GM12878 (cell line): ENCODE measurements around the gene COQ8B. TPM values are rescaled to one million over a fixed set of nuclear protein-coding genes. Genes with fewer than 3 reads are reported as not detected.

Experiments
- ATAC-seq: fragments of 200-7000 bp; cut with Tn5 transposase; 3 replicates; pipeline ENCODE4 v1.9.1; 2020; ENCODE audit warnings: mild to moderate bottlenecking, moderate library complexity
- BruUV-seq: library from RNA; stranded (reverse); fragments of 400-500 nt; replicated peaks from 2 replicates; lab custom pipeline; 2021; lab: Mats Ljungman, UMichigan
- CTCF ChIA-PET: fragments of 300-600 bp; sonication (Branson Sonifier 250); formaldehyde crosslinking; extraction: SDS; loops from one replicate; lab custom pipeline; 2021; ENCODE audit warnings: inconsistent platforms; lab: Yijun Ruan, JAX
- POLR2A ChIA-PET: fragments of 350-600 bp; formaldehyde crosslinking; extraction: SDS; loops from one replicate; lab custom pipeline; 2021; ENCODE audit warnings: inconsistent platforms; lab: Charles Lee
- RAD21 ChIA-PET: fragments of 300-600 bp; sonication (Branson Sonifier 250); formaldehyde crosslinking; loops from one replicate; lab custom pipeline; 2023; ENCODE audit warnings: antibody characterized with exemption; ENCODE audit not compliant: unreplicated experiment; lab: Charles Lee
- SMC1A ChIA-PET: fragments of 300-600 bp; sonication (Branson Sonifier 250); formaldehyde crosslinking; loops from one replicate; lab custom pipeline; 2023; ENCODE audit not compliant: unreplicated experiment, uncharacterized antibody; lab: Charles Lee
- DNase-seq: peaks from one replicate; pipeline ENCODE4 v3.0.0-alpha.2; 2011; ENCODE audit warnings: low read depth, low spot score
- FAIRE-seq: peaks from 3 replicates; lab custom pipeline; 2011; peaks lifted over from hg19 to GRCh38; lab: Jason Lieb, UNC
- H2AFZ ChIP-seq: 2 replicates; pipeline ENCODE4 v1.6.0; 2011; ENCODE audit warnings: low read depth, low read length, control low read depth; ENCODE audit not compliant: control insufficient read depth
- H3K27ac ChIP-seq: 2 replicates; pipeline ENCODE4 v1.5.1; 2011; ENCODE audit warnings: control low read depth; ENCODE audit not compliant: control insufficient read depth, insufficient read depth
- H3K27me3 ChIP-seq, 2 experiments: replicated peaks in 1 of 2; 2 replicates each; pipeline versions ENCODE4 v1.6.0 to v1.6.1; 2011; ENCODE audit warnings: low read length in 1 of 2; ENCODE audit not compliant: control insufficient read depth in 2 of 2, insufficient read depth in 2 of 2
- H3K36me3 ChIP-seq, 2 experiments: 2 replicates each; pipeline ENCODE4 v1.5.1; 2011; ENCODE audit warnings: low read length in 1 of 2; ENCODE audit not compliant: control insufficient read depth in 2 of 2, insufficient read depth in 2 of 2
- H3K4me1 ChIP-seq: 2 replicates; pipeline ENCODE4 v1.6.1; 2011; ENCODE audit warnings: mild to moderate bottlenecking, low read length, moderate library complexity, mixed read lengths; ENCODE audit not compliant: control insufficient read depth, insufficient read depth
- H3K4me2 ChIP-seq: 2 replicates; pipeline ENCODE4 v1.6.0; 2011; ENCODE audit warnings: control low read depth; ENCODE audit not compliant: control insufficient read depth, insufficient read depth
- H3K4me3 ChIP-seq: fragments of 200-600 bp; sonication (generic); 2 replicates; pipeline ENCODE4 v1.5.1; 2016
- H3K79me2 ChIP-seq: 2 replicates; pipeline ENCODE4 v1.6.0; 2011; ENCODE audit warnings: low read length; ENCODE audit not compliant: control insufficient read depth, insufficient read depth
- H3K9ac ChIP-seq: 2 replicates; pipeline ENCODE4 v1.8.0; 2011; ENCODE audit warnings: low read length, control low read depth, mixed read lengths; ENCODE audit not compliant: control insufficient read depth, insufficient read depth
- H3K9me3 ChIP-seq: replicated peaks from 3 replicates; pipeline ENCODE4 v1.5.1; 2011; ENCODE audit warnings: mild to moderate bottlenecking, low read length; ENCODE audit not compliant: control insufficient read depth, insufficient read depth
- H4K20me1 ChIP-seq: 2 replicates; pipeline ENCODE4 v1.6.0; 2011; ENCODE audit not compliant: control insufficient read depth, insufficient read depth
- DPF2 ChIP-seq: fragments of 450-650 bp; IDR thresholded peaks from 2 replicates; pipeline ENCODE4 v1.6.1; 2017; ENCODE audit warnings: mild to moderate bottlenecking
- ESRRA ChIP-seq: IDR thresholded peaks from 2 replicates; pipeline ENCODE4 v1.6.1; 2012; ENCODE audit warnings: mild to moderate bottlenecking, low read length, improper control_type of control experiment
- FOXM1 ChIP-seq: IDR thresholded peaks from 2 replicates; pipeline ENCODE4 v1.6.1; 2012; ENCODE audit warnings: low read depth, mild to moderate bottlenecking, inconsistent platforms, low read length, moderate library complexity
- MXI1 ChIP-seq: fragments of 150-350 bp; IDR thresholded peaks from 2 replicates; pipeline ENCODE4 v1.6.1; 2011; ENCODE audit warnings: low read depth, mild to moderate bottlenecking, inconsistent platforms, low read length, improper control_type of control experiment
- RFX5 ChIP-seq: IDR thresholded peaks from 2 replicates; pipeline ENCODE4 v1.6.1; 2011; ENCODE audit warnings: low read depth, low read length, improper control_type of control experiment
- ZBED1 ChIP-seq: IDR thresholded peaks from 2 replicates; pipeline ENCODE4 v1.6.1; 2016; ENCODE audit warnings: borderline replicate concordance
- ZZZ3 ChIP-seq: IDR thresholded peaks from 2 replicates; pipeline ENCODE4 v1.6.1; 2011; ENCODE audit warnings: low read depth; ENCODE audit not compliant: control insufficient read depth, insufficient read length
- WGBS: methylation state at CpG from one replicate; pipeline ENCODE4 v1.1.6; 2016; ENCODE audit warnings: low lambda C conversion rate; ENCODE audit not compliant: insufficient replicate concordance, insufficient coverage; ENCODE audit errors: missing lambda C conversion rate; 5-methylcytosine and 5-hydroxymethylcytosine counted together
- in situ Hi-C: fragments of 300-500 bp; cut with MboI; formaldehyde crosslinking; loops from 9 replicates; pipeline ENCODE4 v1.14.3; 2018; ENCODE audit warnings: mixed read lengths
- intact Hi-C: fragments of 100-400 bp; cut with micrococcal nuclease; formaldehyde crosslinking; loops from one replicate; pipeline ENCODE4 v1.14.2; 2022; ENCODE audit not compliant: unreplicated experiment
- polyA plus RNA-seq, 11 experiments: library from polyadenylated mRNA; depleted of rRNA in 4 of 11; unstranded in 6 of 11; stranded (reverse) in 5 of 11; fragments of >200 nt; fragmentation: Nextera tagmentation in 4 of 11; fragmentation: Illumina TruSeq in 1 of 11; extraction: Ambion mirVana in 4 of 11; extraction: Trizol in 1 of 11; gene quantifications; 1 replicate in 1 of 11; 2 replicates in 10 of 11; pipeline versions ENCODE4 v1.2.1 to v1.2.3, GENCODE V29; 2011 to 2016; ENCODE audit warnings: inconsistent platforms in 2 of 11, missing spikeins in 2 of 11, low read depth in 1 of 11
- total RNA-seq, 4 experiments: library from RNA; depleted of rRNA in 3 of 4; stranded (reverse); fragments of >200 nt in 3 of 4; fragmentation: Illumina TruSeq in 1 of 4; extraction: Trizol in 1 of 4; gene quantifications; 2 replicates each; pipeline versions ENCODE4 v1.2.1 to v1.2.3, GENCODE V29; 2013 to 2021
- TF ChIP-seq, protein P1 (sequence below): fragments of 450-650 bp; IDR thresholded peaks from 2 replicates; pipeline ENCODE4 v1.6.1; 2016; ENCODE audit warnings: mild to moderate bottlenecking
- TF ChIP-seq, protein P2 (sequence below): IDR thresholded peaks from 2 replicates; pipeline ENCODE4 v1.6.1; 2012; ENCODE audit warnings: low read depth, low read length, improper control_type of control experiment
- TF ChIP-seq, protein P3 (sequence below): fragments of 450-650 bp; IDR thresholded peaks from 2 replicates; pipeline ENCODE4 v1.6.1; 2017; ENCODE audit warnings: mild to moderate bottlenecking
- TF ChIP-seq, protein P4 (sequence below): fragments of 450-650 bp; IDR thresholded peaks from 2 replicates; pipeline ENCODE4 v1.6.1; 2014; ENCODE audit warnings: mild to moderate bottlenecking
- TF ChIP-seq, protein P5 (sequence below): fragments of 450-650 bp; IDR thresholded peaks from 2 replicates; pipeline ENCODE4 v1.6.1; 2018; ENCODE audit warnings: borderline replicate concordance, mild to moderate bottlenecking; ENCODE audit not compliant: partially characterized antibody

Gene COQ8B
- total and polyA plus RNA-seq, 10 of the 15 experiments (the other 5 are each of a cell fraction or from before 2014, with no cell fraction given): 0.39 to 37.1 (median 16.8) TPM

DNA sequence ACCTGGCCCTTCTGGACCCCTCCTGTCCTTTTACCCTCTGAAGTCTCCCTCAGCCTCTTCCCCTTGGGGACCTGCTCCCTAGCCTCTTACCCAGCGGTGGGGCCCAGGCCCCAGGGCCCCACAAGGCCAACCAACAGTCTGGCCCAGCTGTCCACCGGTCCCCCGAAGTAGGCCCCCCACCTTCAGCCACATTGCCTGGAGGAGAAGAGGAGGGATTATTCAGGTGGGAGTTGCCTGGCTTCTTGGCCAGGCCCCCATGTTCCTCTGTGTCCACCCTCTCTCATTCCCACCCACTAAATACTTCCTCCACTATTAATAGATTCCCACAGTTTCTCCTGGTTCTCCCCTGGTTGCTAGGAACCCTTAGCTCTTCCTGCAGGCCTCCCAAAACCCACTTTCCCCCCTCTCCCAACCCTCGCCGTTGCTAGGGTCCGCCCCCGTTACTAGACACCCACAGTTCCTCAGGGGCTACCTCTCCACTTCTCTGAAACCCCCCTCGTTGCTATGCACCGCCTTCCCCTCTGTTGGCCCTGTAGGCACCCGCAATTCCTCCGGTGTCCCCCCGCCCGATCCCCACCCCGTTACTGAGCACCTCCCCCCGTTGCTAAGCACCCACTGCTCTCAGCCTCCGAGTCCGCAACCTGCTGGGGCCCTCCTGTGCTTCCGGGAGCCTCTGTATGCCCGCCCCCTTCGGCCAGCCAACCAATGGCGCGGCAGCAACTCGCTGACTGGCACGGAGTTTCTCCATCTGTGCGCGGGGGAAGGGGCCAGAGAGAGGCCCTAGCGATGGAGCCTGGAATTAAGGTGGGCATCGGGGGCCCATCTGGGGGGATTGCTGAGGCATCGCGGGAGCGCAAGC, 2.0 kb downstream of the COQ8B start (continued):
- TF ChIP-seq, protein P1, sequence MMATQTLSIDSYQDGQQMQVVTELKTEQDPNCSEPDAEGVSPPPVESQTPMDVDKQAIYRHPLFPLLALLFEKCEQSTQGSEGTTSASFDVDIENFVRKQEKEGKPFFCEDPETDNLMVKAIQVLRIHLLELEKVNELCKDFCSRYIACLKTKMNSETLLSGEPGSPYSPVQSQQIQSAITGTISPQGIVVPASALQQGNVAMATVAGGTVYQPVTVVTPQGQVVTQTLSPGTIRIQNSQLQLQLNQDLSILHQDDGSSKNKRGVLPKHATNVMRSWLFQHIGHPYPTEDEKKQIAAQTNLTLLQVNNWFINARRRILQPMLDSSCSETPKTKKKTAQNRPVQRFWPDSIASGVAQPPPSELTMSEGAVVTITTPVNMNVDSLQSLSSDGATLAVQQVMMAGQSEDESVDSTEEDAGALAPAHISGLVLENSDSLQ: peak; percentile 99
- 0 out of 2 replicates have a peak, but pooled peaks have one; percentile 59 for TF ChIP-seq RFX5
- peak; percentile 43; the same call in 1 of the 2 replicates for TF ChIP-seq MXI1

DNA sequence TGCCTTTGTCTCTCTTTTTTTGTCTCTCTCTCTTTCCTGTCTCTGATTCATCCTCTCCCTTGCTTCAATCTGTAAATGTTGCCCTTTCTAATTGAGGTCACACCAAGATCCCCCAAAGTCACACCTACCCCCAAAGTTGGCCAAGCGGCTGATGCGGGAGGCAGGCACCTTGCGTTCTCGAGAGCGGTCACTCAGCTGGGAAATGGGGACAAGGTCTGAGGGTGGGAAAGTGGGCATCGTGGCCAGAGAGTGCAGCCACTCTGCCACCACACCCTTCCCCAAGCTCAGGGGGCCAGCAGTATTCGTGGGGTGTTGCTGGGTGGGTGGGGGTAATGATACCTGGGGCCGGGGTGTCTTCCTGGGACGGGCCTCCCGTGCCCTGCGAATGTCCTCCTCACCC, 2.7 kb downstream of the COQ8B start:
- Histone ChIP-seq H2AFZ (no peak overlapping the region), H3K9me3 (no peaks in the 10 kb centered on the region), H3K27me3 (no peaks in the 10 kb centered on the region), H3K4me3 (no peak overlapping the region), H3K9ac (peak overlapping the region; percentile 76; the same call in 1 of the 2 replicates), H3K27ac (peak overlapping the region; percentile 75), H3K36me3 (peaks cover 2 to 4% of the 10 kb centered on the region in 2 experiments; a peak in 3 of 4 replicates), H3K79me2 (peaks cover 36% of the 10 kb centered on the region), H3K4me1 (peaks cover 8% of the 10 kb centered on the region), H4K20me1 (no peaks in the 10 kb centered on the region), H3K4me2 (peak overlapping the region; percentile 98)
- 80% methylated on average over 11 of the region's 11 CpGs for WGBS
- POLR2A ChIA-PET: interaction anchor here (1.1 to 1.2 kb wide), 2 partner anchors 23 to 64 kb away, joined by 4 to 6 read pairs; partner anchors contain the start of gene NUMBL
- ATAC-seq: no peak
- in situ Hi-C loops: no loop called here
- no TSS peak for BruUV-seq
- no peak for FAIRE-seq
- CTCF ChIA-PET: no interaction called here
- no peak for DNase-seq
- intact Hi-C loops: no loop called here
- SMC1A ChIA-PET: no interaction called here
- RAD21 ChIA-PET: no interaction called here
- no peak for TF ChIP-seq ESRRA
- TF ChIP-seq, protein P2, sequence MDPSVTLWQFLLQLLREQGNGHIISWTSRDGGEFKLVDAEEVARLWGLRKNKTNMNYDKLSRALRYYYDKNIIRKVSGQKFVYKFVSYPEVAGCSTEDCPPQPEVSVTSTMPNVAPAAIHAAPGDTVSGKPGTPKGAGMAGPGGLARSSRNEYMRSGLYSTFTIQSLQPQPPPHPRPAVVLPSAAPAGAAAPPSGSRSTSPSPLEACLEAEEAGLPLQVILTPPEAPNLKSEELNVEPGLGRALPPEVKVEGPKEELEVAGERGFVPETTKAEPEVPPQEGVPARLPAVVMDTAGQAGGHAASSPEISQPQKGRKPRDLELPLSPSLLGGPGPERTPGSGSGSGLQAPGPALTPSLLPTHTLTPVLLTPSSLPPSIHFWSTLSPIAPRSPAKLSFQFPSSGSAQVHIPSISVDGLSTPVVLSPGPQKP: no peak
- TF ChIP-seq, protein P3, sequence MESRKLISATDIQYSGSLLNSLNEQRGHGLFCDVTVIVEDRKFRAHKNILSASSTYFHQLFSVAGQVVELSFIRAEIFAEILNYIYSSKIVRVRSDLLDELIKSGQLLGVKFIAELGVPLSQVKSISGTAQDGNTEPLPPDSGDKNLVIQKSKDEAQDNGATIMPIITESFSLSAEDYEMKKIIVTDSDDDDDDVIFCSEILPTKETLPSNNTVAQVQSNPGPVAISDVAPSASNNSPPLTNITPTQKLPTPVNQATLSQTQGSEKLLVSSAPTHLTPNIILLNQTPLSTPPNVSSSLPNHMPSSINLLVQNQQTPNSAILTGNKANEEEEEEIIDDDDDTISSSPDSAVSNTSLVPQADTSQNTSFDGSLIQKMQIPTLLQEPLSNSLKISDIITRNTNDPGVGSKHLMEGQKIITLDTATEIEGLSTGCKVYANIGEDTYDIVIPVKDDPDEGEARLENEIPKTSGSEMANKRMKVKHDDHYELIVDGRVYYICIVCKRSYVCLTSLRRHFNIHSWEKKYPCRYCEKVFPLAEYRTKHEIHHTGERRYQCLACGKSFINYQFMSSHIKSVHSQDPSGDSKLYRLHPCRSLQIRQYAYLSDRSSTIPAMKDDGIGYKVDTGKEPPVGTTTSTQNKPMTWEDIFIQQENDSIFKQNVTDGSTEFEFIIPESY: no peak
- TF ChIP-seq, protein P4, sequence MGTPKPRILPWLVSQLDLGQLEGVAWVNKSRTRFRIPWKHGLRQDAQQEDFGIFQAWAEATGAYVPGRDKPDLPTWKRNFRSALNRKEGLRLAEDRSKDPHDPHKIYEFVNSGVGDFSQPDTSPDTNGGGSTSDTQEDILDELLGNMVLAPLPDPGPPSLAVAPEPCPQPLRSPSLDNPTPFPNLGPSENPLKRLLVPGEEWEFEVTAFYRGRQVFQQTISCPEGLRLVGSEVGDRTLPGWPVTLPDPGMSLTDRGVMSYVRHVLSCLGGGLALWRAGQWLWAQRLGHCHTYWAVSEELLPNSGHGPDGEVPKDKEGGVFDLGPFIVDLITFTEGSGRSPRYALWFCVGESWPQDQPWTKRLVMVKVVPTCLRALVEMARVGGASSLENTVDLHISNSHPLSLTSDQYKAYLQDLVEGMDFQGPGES: no peak
- no peak for TF ChIP-seq ZBED1
- no peak for TF ChIP-seq ZZZ3
- no peak for TF ChIP-seq DPF2
- TF ChIP-seq, protein P5, sequence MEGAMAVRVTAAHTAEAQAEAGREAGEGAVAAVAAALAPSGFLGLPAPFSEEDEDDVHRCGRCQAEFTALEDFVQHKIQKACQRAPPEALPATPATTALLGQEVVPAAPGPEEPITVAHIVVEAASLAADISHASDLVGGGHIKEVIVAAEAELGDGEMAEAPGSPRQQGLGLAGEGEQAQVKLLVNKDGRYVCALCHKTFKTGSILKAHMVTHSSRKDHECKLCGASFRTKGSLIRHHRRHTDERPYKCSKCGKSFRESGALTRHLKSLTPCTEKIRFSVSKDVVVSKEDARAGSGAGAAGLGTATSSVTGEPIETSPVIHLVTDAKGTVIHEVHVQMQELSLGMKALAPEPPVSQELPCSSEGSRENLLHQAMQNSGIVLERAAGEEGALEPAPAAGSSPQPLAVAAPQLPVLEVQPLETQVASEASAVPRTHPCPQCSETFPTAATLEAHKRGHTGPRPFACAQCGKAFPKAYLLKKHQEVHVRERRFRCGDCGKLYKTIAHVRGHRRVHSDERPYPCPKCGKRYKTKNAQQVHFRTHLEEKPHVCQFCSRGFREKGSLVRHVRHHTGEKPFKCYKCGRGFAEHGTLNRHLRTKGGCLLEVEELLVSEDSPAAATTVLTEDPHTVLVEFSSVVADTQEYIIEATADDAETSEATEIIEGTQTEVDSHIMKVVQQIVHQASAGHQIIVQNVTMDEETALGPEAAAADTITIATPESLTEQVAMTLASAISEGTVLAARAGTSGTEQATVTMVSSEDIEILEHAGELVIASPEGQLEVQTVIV: no peak
- no peak for TF ChIP-seq FOXM1
